Fibroblast of upper back skin (primary cell): Measurements from ENCODE around the gene CDK2.
"Not testable (repeated sequence)": the region's sequence is repeated elsewhere in the genome, so short reads cannot be mapped to it uniquely, and the experiment has no call there.

Source experiments
- DNase-seq: peaks from one replicate; pipeline ENCODE4 v3.0.0-alpha.2; 2013

Gene CDK2

DNA sequence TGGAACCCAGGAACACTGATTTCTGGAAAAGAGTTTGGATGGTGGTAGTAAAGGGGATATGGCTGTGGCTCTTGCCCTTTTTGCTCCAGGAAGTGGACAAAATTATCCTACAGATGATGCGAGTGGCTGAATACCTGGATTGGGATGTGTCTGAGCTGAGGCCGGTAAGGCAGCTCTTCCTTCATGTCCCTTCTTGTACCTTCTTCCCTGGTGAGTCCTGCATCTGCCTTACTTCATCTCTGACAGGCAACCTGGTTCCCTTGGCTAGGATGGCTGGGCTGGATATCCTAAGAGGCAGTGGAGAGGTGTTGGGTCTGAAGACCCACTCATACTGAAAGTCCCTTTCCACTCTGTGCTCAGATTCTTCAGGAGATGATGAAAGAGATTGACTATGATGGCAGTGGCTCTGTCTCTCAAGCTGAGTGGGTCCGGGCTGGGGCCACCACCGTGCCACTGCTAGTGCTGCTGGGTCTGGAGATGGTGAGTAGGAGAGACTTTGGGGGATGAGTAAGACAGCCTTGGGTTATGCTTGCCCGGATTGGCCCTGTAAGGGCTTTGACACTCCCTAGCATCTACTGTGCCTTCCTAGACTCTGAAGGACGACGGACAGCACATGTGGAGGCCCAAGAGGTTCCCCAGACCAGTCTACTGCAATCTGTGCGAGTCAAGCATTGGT, 27.7 kb upstream of the CDK2 start:
- no peak for DNase-seq

DNA sequence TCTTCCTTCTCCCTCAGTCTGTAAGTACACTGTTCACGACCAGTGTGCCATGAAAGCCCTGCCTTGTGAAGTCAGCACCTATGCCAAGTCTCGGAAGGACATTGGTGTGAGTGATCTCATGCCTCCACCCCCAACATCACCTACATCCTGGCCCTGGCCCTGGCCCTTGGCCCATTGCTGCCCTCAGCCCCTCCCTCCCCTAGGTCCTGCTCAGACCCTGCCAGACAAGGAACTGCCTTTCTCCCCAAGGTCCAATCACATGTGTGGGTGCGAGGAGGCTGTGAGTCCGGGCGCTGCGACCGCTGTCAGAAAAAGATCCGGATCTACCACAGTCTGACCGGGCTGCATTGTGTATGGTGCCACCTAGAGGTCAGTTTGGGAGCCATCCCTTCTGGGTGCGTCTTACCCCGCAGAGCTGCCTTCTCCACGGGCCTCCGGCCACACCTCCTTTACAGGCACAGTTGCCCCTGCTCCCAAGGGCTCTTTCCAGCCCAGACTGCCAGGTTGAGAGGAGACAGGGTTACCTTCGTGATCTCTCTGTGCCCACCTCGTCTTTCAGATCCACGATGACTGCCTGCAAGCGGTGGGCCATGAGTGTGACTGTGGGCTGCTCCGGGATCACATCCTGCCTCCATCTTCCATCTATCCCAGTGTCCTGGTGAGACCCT, 26.4 kb upstream of the CDK2 start:
- peak; percentile 80 for DNase-seq

DNA sequence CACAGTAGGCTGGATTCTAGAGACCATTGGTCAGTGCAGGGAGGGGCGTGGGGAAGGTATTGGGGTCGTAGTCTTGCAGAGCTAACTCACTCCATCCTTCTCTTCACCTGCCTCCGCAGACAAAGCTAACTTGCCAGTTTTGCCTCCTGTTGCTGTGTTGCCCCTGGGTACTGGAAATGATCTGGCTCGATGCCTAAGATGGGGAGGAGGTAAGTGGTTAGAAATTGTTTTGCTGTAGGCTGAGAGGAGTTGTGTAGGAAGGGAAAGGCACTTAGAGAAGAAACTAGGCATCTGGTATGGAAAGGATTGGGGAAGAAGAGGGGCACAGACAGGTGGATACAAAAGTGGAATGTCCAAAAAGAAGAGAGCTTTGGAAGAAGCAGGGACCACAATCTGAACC, 24.6 kb upstream of the CDK2 start:
- no peak for DNase-seq

GRCh38 chr12:55942577-55943136, 24.0 kb upstream of the CDK2 start:
- no peak for DNase-seq

DNA sequence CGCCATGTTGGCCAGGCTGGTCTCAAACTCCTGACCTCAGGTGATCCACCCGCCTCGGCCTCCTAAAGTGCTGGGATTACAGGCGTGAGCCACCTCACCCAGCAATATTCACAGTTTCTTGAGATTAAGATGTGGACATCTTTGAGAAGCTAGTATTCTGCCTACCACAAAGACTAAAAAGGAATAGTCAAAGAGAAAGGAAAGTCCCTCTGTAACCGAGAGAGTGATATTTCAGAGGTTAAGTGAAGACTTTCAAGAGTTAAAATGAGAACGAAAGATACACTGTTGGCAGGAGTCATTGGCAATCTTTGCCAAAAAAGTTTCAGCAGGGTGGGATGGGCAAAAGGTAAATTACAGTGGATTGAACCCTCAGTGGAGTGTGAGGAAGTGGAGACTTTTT, 20.1 kb upstream of the CDK2 start:
- DNase-seq = no peak

DNA sequence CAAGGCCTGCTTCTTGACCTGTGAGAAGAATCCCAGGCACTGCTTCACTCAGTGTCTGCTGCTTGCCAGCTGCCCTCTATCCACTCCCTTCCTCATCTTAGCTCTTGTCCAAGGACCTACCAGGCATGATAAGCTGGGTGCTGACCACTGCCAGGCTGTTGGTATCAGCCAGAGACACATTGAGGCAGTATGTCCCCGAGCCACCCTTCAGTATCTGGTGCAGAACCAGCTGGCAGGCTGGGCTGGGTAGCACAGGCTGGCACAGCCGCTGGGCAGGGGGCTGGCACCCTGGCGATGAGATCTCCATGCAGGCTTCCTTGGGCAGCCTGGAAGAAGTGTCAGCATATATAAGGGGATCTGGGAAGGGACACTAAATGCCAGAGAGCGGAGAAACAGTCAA, 11.3 kb upstream of the CDK2 start:
- DNase-seq = no peak

DNA sequence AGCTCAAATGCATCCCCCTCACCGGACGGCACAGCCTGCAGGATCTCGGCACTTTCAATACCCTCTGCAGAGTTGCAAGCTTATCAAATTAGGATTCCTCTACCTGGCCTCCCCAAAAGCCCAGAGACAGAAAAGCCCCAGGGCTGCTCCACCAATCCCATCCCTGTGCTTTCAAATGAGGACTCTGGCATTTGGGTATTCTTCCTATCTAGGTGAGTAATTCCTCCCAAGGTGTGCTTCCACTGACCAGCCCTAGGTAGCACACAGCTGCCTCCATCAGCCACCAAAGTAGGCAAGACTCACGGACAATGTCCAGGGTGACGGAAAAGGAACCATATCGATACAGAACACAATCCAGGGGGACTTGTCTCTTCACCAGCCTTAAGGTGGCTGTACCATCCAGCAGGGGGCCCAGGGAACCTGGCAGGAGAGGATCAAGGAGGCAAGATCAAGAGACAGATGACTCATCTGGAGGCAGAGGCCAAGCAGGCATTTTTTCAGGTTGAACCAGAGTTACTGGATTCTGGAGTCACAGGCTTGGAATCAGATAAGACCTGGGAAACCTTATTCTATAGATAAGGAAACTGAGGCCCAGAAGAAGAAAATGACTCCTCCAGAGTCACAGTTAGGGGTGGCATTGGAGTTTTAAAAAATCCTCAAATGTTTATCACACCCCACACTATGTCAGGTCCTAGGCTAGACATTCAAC, 10.7 kb upstream of the CDK2 start:
- DNase-seq = peak; percentile 56

GRCh38 chr12:55957106-55957859, 9.3 kb upstream of the CDK2 start:
- no peak for DNase-seq

- no peak for DNase-seq
These were observed 2.9 kb upstream of the CDK2 start for GRCh38 chr12:55963760-55964159.

- DNase-seq = no peak
These were observed 1.4 kb upstream of the CDK2 start for GRCh38 chr12:55965240-55965639.

DNA sequence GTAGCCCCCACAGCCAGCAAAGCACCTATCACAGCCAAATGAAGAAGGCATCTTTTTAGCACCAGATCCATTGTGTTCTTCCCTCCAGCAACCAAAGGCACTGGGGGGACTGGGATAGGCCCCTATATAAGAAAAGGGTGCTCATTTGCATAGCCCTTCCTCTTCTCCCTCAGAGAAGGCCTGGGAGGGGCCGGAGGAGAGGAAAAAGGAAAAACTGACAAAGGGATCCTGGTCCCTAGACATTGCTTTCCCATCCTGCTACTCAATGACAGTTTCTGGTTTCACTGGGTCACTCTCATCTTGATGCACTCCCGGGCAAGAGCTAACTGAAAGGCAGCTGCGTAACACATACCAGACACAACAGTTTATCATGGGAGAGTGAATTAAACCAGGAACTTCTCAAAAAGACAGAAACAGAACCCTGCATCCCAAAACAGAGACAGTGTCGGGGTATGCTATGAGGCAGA, 656 bp upstream of the CDK2 start, which contains the start of gene PMEL:
TSS of gene PMEL (minus strand) at position 102 of the 467 bp plus-strand sequence. CDS start at position 71, 31 bp downstream.
- DNase-seq = no peak

GRCh38 chr12:55969356-55969755, 2.7 kb downstream of the CDK2 start:
- no peak for DNase-seq

- peak; percentile 34 for DNase-seq
These were observed 4.1 kb downstream of the CDK2 start for GRCh38 chr12:55970775-55971174.

GRCh38 chr12:55972042-55972441, 5.4 kb downstream of the CDK2 start:
- DNase-seq = peak; percentile 53

DNA sequence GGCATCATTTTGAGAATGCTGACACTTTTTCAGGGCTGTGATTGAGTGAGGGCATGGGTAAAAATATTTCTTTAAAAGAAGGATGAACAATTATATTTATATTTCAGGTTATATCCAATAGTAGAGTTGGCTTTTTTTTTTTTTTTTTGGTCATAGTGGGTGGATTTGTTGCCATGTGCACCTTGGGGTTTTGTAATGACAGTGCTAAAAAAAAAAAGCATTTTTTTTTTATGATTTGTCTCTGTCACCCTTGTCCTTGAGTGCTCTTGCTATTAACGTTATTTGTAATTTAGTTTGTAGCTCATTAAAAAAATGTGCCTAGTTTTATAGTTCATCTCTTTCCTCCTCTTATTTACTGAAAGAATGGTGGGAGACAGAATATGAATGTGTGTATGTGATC, 5.8 kb downstream of the CDK2 start:
- DNase-seq = no peak

- peak; percentile 12 for DNase-seq
These were observed 6.4 kb downstream of the CDK2 start for GRCh38 chr12:55972911-55973598.

- DNase-seq = peak; percentile 100
These were observed 7.1 kb downstream of the CDK2 start, which contains the start of gene RAB5B for GRCh38 chr12:55973599-55974307. RAB5B (plus strand) TSS chr12:55974078; CDS start chr12:55986961, 12,883 bp downstream.

DNA sequence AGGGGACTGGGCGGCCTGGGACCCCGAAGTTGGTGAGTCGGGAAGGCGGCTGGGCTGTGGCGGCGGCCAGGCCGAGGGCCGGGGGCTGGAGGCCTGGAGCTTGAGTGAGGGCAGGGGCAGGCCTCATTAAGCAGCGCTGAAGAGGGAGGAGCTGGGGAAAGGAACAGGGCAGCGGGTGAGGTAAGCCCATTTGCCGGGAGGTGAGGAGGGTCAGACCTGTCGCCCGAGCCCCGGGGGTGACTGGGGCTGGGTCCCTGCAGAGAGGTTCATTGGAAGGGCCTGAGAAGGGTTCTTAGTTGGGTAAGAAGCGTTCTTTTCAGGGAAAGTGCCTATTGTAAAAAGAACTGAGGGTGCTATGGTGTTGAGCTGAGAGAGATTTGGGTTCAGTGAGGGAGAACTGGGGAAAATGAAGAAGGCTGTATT, 7.7 kb downstream of the CDK2 start:
- DNase-seq = peak; percentile 8

- DNase-seq = no peak
These were observed 11.8 kb downstream of the CDK2 start for GRCh38 chr12:55978393-55978792.

GRCh38 chr12:55979069-55979468, 12.4 kb downstream of the CDK2 start:
- DNase-seq = no peak

GRCh38 chr12:55981882-55982281, 15.3 kb downstream of the CDK2 start:
- not testable (repeated sequence) for DNase-seq
